GM19351 (cell line): ENCODE results near the gene TMEM145.
"Not testable (repeated sequence)": the region's sequence is repeated elsewhere in the genome, so short reads cannot be mapped to it uniquely, and the experiment has no call there.

Experiments used
- ATAC-seq: cut with Tn5 transposase; IDR thresholded peaks from one replicate; pipeline ENCODE4 v1.9.1; 2021; ENCODE audit warnings: mild to moderate bottlenecking, moderate library complexity; ENCODE audit not compliant: unreplicated experiment

Gene TMEM145

GRCh38 chr19:42313096-42313839 is at the start of gene TMEM145:
TMEM145 (plus strand) TSS chr19:42313309; CDS start chr19:42313377, 68 bp downstream.
- ATAC-seq, result no peak

- ATAC-seq, result not testable (repeated sequence)
These were observed 47.0 kb upstream of the TMEM145 start for GRCh38 chr19:42266105-42266504.

- ATAC-seq, result not testable (repeated sequence)
These were observed 46.0 kb upstream of the TMEM145 start for GRCh38 chr19:42266928-42267603.

GRCh38 chr19:42267644-42268141 is 45.4 kb upstream of the TMEM145 start:
- no peak for ATAC-seq

GRCh38 chr19:42268142-42268703 is 44.9 kb upstream of the TMEM145 start:
- ATAC-seq, result peak; percentile 49

GRCh38 chr19:42268704-42269477 is 44.2 kb upstream of the TMEM145 start, which contains the start of gene CIC:
CIC (plus strand) TSS chr19:42269252; CDS start chr19:42271784, 2,532 bp downstream.
- peak; percentile 78 for ATAC-seq

- no peak for ATAC-seq
These were observed 43.4 kb upstream of the TMEM145 start for GRCh38 chr19:42269478-42270345.

GRCh38 chr19:42270346-42271044 is 42.6 kb upstream of the TMEM145 start:
- no peak for ATAC-seq

- no peak for ATAC-seq
These were observed 42.1 kb upstream of the TMEM145 start for GRCh38 chr19:42271045-42271419.

GRCh38 chr19:42271861-42272534 is 41.1 kb upstream of the TMEM145 start:
- ATAC-seq, result no peak

GRCh38 chr19:42272535-42272897 is 40.6 kb upstream of the TMEM145 start:
- no peak for ATAC-seq

- ATAC-seq, result no peak
These were observed 40.1 kb upstream of the TMEM145 start for GRCh38 chr19:42272989-42273406.

GRCh38 chr19:42273407-42274064 is 39.6 kb upstream of the TMEM145 start:
- ATAC-seq, result no peak

GRCh38 chr19:42274065-42274682 is 38.9 kb upstream of the TMEM145 start:
- ATAC-seq, result no peak

GRCh38 chr19:42275103-42275502 is 38.0 kb upstream of the TMEM145 start:
- no peak for ATAC-seq

- no peak for ATAC-seq
These were observed 37.6 kb upstream of the TMEM145 start for GRCh38 chr19:42275517-42275916.

- ATAC-seq, result no peak
These were observed 36.8 kb upstream of the TMEM145 start for GRCh38 chr19:42276284-42276683.

- no peak for ATAC-seq
These were observed 36.3 kb upstream of the TMEM145 start for GRCh38 chr19:42276821-42277220.
